GM18951 (cell line): ENCODE data around the gene HMGA1.
A peak's percentile ranks its signal among the peaks of the same experiment; 100 is the strongest.
"Not testable (repeated sequence)": the region's sequence is repeated elsewhere in the genome, so short reads cannot be mapped to it uniquely, and the experiment has no call there.

Experiments used
- POLR2A ChIP-seq: IDR thresholded peaks from 4 replicates; pipeline ENCODE4 v1.6.1; 2011; ENCODE audit warnings: mild to moderate bottlenecking; ENCODE audit not compliant: insufficient read length, insufficient read depth; ENCODE audit errors: extremely low read depth
- in situ Hi-C: fragments of 300-500 bp; cut with MboI; formaldehyde crosslinking; loops from one replicate; pipeline ENCODE4 v1.12.0; 2022; ENCODE audit warnings: low sequenced_read_pairs, mixed read lengths, inconsistent platforms; ENCODE audit not compliant: unreplicated experiment

The HMGA1 gene

DNA sequence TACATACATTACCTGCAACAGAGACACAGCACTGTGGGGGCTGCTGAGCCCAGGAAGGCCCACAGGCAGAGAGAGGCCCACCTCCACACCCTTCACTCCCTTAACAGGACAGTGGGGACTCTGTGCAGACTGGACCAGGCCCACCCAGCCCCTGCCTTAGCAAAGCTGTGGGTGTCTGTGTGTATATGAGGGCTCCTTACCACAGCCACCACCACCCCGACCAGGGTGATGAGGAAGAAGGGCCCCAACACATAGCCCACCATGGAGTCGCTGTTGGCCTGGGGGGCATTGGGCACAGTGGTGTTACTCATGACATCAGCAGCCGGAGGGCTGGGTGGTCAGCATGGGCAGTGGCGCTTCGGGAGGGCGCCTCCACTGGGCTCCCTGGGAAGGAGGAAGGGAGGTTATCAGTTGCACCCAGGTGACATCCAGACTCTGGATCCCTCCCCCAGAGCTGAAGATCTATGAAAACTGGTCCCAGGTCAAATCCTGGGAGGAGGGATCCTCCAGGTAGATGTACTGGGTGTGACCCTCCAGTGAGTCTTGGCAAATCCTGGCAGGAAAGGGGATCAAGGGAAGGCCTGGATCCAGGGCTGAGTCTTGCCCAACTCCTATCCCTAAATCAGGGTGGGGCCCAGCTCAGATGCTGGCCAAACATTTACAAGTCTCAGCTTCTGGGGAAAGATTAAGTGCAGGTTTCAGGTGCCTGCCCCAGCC is 11.0 kb downstream of the HMGA1 start:
- in situ Hi-C loops, result loop anchor here (5.0 kb wide), 1 partner anchor 165 kb away; no protein-coding TSS in a partner anchor
- no peak for TF ChIP-seq POLR2A

DNA sequence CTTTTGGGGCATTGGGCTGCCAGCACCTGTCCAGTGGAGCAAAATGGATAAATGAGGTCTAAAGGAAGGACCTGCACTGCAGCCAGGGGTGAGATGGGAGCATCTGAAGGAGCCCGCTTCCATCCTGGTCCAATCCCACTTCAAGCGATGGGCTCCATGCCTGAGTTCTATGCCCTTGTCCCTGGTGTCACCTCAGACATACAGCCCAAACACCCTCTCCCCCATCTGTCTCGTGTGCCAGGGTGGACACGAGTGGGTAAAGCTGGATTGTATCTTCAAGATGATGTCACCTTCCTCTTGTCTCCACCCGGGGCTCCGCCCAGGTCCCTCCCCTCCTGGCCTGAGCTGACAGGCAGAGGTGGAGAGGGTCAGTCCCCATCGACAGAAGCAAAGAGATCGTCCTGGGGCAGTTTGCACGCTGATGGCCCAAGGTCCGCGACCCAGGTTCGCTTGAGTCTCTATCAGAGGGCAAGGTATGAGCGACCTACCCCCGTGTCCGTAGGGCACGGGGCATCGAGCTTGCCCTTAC is 11.6 kb downstream of the HMGA1 start:
- TF ChIP-seq POLR2A, result no peak
- in situ Hi-C loops, result loop anchor here (5.0 kb wide), 1 partner anchor 164 kb away; no protein-coding TSS in a partner anchor

DNA sequence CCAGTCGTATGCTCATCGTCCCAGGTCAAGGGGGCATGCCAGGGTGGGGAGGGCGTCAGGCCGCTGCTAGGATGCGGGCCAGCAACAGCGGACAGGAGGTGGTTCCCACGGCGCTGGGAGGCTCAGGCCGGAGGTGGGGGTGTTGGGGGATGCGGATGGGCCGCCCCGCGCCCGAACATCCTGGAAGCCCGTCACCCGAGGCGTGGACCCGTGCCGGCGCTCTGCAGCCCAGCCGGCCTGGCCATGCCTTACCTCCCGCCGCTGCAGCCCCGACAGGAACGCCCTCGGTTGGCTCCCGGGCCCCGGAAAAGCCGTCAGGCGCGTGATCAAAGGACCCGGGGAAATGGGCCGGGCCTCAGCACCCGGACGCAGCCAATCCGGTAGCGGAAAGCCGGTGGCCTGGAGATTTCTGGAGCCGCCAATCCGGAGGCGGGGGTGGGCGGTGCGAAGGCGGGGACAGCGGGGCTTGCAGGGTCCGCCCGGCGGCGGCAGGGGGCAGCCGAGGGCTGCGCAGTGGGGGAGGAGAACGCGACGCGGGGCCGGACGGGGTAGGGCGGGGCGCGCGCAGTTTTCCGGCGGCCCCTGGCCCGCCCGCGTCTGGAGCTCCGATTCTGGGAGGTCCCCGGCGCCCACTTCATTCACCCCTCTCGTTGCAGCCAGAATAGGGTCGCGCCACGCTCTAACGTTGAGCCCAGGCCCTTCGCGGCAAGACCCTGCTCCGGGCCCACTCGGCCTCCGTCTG is 12.2 kb downstream of the HMGA1 start, which contains the start of gene SMIM29:
SMIM29 (minus strand) TSS at position 280 of the 742 bp plus-strand sequence. CDS start 1,215 bp downstream, outside the sequence.
- TF ChIP-seq POLR2A, result peak; percentile 78
- in situ Hi-C loops, result loop anchor here (5.0 kb wide), 1 partner anchor 163 kb away; no protein-coding TSS in a partner anchor

DNA sequence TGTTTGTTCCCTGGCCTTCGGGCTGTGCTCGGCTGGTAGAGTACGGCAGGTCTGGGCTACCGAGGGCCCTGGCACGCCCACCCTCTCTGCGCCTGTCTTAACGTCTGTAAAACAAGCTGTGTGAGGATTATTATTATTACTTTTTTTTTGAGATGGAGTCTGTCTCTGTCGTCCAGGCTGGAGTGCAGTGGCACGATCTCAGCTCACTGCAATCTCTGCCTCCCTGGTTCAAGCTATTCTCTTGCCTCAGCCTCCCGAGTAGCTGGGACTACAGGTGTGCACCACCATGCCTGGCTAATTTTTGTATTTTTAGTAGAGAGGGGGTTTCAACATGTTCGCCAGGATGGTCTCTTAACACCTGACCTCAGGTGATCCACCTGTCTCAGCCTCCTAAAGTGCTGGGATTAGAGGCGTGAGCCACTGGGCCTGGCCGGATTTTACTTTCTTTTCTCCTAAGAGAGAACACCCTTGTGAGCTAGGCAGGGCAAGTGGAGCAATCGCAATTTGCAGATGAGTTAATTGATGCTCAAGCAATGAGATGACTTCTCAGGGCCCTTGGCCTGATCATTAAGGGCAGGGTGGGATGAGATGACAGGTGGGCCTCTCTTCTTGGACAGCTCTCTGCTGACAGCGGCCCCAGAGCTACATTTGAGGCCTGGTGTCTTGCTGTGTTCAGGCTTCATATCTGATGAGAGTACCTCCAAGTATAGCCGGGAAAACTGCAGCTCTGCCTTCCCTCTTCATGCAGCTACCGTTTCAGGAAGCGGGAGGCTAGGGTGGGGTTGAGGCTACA is 13.0 kb downstream of the HMGA1 start:
- TF ChIP-seq POLR2A, result no peak
- in situ Hi-C loops, result loop anchor here (5.0 kb wide), 1 partner anchor 163 kb away; no protein-coding TSS in a partner anchor

DNA sequence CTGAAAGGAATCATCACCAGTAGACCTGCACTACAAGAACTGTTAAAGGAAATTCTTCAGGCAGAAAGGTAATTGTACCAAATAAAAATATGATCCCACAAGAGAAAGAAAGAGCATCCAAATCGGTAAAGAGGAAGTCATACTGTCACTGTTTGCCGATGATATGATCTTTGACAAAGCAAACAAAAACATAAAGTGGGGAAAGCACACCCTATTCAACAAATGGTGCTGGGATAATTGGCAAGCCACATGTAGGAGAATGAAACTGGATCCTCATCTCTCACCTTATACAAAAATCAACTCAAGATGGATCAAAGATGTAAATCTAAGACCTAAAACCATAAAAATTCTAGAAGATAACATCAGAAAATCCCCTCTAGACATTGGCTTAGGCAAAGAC is 15.7 kb downstream of the HMGA1 start:
- in situ Hi-C loops, result not testable (repeated sequence)

DNA sequence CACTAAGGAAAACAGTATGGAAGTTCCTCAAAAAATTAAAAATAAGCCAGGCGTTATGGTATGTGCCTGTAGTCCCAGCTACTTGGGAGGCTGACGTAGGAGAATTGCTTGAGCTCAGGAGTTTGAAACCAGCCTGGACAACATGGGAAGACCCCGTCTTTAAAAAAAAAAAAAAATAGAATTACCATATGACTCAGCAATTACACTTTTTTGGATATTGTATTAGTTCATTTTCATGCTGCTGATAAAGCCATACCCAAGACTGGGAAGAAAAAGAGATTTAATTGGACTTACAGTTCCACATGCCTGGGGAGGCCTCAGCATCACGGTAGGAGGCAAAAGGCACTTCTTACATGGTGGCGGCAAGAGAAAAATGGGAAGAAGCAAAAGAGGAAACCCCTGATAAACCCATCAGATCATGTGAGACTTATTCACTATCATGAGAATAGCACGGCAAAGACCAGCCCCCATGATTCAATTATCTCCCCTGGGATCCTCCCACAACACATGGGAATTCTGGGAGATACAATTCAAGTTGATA is 22.9 kb downstream of the HMGA1 start:
- no peak for TF ChIP-seq POLR2A
- in situ Hi-C loops, result no loop called here

DNA sequence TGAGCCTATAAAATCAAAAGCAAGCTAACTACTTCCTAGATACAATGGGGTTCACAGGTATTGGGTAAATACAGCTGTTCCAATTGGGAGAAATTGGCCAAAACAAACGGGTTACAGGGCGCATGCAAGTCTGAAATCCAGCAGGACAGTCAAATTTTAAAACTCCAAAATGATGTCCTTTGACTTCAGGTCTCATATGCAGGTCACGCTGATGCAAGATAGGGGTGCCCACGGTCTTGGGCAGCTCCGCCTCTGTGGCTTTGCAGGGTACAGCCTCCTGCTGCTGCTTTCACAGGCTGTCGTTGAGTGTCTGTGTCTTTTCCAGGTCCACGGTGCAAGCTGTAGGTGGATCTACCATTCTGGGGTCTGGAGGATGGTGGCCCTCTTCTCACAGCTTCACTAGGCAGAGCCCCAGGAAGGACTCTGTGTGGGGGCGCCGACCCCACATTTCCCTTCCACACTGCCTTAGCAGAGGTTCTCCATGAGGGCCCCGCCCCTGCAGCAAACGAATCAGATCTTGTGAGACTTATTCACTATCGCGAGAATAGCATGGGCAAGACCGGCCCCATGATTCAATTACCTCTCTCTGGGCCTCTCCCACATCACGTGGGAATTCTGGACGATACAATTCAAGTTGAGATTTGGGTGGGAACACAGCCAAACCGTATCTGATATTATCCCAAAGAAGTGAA is 24.0 kb downstream of the HMGA1 start:
- in situ Hi-C loops, result no loop called here
- no peak for TF ChIP-seq POLR2A

DNA sequence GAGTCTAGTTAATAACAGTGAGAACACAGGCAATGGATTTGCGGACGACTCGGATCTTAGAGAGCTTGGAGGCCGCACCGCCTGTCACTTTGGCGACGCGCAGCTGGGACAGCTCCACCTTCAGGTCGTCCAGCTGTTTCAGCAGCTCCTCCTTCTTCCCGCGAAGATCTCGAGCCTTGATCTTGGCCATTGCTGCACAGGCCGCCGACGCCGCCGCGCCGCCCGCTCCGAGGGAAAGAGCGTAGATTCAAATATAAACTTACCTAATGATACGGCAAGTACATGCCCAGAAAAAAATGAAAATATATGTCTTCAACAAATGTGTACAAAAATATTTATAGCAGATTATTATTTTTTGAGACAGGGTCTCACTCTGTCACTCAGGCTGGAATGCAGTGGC is 26.8 kb downstream of the HMGA1 start:
- in situ Hi-C loops, result not testable (repeated sequence)

DNA sequence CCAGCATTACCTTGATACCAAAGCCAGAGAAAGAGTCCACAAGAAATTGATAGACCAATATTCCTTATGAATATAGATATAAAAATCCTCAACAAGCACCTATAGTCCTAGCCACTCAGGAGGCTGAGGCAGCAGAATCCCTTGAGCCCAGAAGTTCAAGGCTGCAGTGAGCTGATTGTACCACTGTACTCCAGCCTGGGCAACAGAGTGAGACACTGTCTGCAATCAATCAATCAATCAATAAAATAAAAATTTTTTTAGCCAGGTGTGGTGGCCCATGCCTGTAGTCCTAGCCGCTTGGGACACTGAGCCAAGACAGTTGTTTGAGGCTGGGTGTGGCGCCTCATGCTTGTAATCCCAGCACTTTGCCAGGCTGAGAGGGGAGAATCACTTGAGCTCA is 31.1 kb downstream of the HMGA1 start:
- no peak for TF ChIP-seq POLR2A
- in situ Hi-C loops, result no loop called here

DNA sequence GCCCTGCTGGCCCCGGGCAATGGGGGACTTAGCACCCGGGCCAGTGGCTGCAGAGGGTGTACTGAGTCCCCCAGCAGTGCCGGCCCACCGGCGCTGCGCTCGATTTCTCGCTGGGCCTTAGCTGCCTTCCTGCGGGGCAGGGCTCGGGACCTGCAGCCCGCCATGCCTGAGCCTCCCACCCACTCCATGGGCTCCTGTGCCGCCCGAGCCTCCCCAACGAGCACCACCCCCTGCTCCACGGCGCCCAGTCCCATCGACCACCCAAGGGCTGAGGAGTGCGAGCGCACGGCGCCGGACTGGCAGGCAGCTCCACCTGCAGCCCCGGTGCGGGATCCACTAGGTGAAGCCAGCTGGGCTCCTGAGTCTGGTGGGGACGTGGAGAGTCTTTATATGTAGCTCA is 32.5 kb downstream of the HMGA1 start:
- in situ Hi-C loops, result not testable (repeated sequence)

DNA sequence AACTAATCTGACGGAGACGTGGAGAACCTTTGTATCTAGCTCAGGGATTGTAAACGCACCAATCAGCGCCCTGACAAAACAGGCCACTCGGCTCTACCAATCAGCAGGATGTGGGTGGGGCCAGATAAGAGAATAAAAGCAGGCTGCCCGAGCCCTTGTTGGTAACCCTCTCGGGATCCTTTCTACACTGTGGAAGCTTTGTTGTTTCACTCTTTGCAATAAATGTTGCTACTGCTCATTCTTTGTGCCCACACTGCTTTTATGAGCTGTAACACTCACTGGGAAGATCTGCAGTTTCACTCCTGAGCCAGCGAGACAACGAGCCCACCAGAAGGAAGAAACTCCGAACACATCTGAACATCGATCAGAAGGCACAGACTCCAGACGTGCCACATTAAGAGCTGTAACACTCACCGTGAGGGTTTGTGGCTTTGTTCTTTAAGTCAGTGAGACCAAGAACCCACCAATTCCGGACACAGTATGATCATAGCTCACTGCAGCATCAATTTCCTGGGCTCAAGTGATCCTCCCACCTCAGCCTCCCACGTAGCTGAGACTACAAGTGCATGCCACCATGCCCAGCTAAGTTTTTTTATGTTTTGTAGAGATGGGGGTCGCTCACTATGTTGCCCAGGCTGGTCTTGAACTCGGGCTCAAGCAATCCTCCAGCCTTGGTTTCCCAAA is 33.1 kb downstream of the HMGA1 start:
- in situ Hi-C loops, result not testable (repeated sequence)
